GM12874 (cell line): ENCODE results near the gene CLEC16A.

ENCODE experiments used
- CTCF ChIP-seq: IDR thresholded peaks from 2 replicates; pipeline ENCODE4 v1.5.1; 2011; ENCODE audit warnings: low read depth, mild to moderate bottlenecking, control low read depth, low read length, moderate library complexity; ENCODE audit not compliant: insufficient read depth

The CLEC16A gene

GRCh38 chr16:10970065-10970464 lies 25.7 kb downstream of the CLEC16A start:
- TF ChIP-seq CTCF: no peak

- peak; percentile 64 for TF ChIP-seq CTCF
Measured at GRCh38 chr16:10971560-10971961, 27.2 kb downstream of the CLEC16A start.

- TF ChIP-seq CTCF: no peak
Measured at GRCh38 chr16:10972108-10972818, 27.9 kb downstream of the CLEC16A start.

GRCh38 chr16:10972819-10973464 lies 28.6 kb downstream of the CLEC16A start:
- TF ChIP-seq CTCF: no peak

- TF ChIP-seq CTCF: no peak
Measured at GRCh38 chr16:10976634-10977033, 32.3 kb downstream of the CLEC16A start.

GRCh38 chr16:10978124-10978523 lies 33.8 kb downstream of the CLEC16A start:
- TF ChIP-seq CTCF: no peak

- TF ChIP-seq CTCF: no peak
Measured at GRCh38 chr16:10978871-10979446, 34.6 kb downstream of the CLEC16A start.
